Heart left ventricle (tissue), 16 donors: ENCODE results near the gene CDC25C. TPM values are rescaled to one million over a fixed set of nuclear protein-coding genes. Genes with fewer than 3 reads are reported as not detected.

Source experiments
- ATAC-seq, 4 donors: fragments of 200-7000 bp; cut with Tn5 transposase; one replicate each; pipeline ENCODE4 v1.9.1; 2020 to 2022; ENCODE audit warnings: moderate library complexity in 4 of 4, mild to moderate bottlenecking in 3 of 4, moderate number of reproducible peaks in 1 of 4
- DNase-seq, 5 donors: peaks; one replicate each; pipeline ENCODE4 v3.0.0-alpha.2; 2020
- H3K27ac ChIP-seq, 12 donors: fragments of 200-600 bp; sonication (generic) in 4 of 12; one replicate each; pipeline versions ENCODE4 v1.5.0 to v1.8.0; 2016 to 2022; ENCODE audit warnings: mild to moderate bottlenecking in 2 of 12
- H3K27me3 ChIP-seq, 9 donors: fragments of 200-600 bp; sonication (generic) in 2 of 9; one replicate each; pipeline versions ENCODE4 v1.5.1 to v1.8.0; 2016 to 2022; ENCODE audit warnings: mild to moderate bottlenecking in 3 of 9
- H3K36me3 ChIP-seq, 9 donors: fragments of 200-600 bp; sonication (generic) in 2 of 9; one replicate each; pipeline versions ENCODE4 v1.5.0 to v1.8.0; 2018 to 2022; ENCODE audit warnings: mild to moderate bottlenecking in 2 of 9
- H3K4me1 ChIP-seq, 12 donors: fragments of 200-600 bp; sonication (generic) in 4 of 12; one replicate each; pipeline versions ENCODE4 v1.5.0 to v1.8.0; 2016 to 2022; ENCODE audit warnings: mild to moderate bottlenecking in 3 of 12
- H3K4me3 ChIP-seq, 12 donors: fragments of 200-600 bp; sonication (generic) in 4 of 12; one replicate each; pipeline versions ENCODE4 v1.5.0 to v1.8.0; 2017 to 2022; ENCODE audit warnings: mild to moderate bottlenecking in 9 of 12, moderate library complexity in 4 of 12
- H3K9me3 ChIP-seq, 12 donors: fragments of 200-600 bp; sonication (generic) in 4 of 12; one replicate each; pipeline versions ENCODE4 v1.5.0 to v1.8.0; 2016 to 2022; ENCODE audit warnings: mild to moderate bottlenecking in 1 of 12
- POLR2A ChIP-seq, 2 donors: fragments of 450-650 bp; IDR thresholded peaks; one replicate each; pipeline ENCODE4 v1.6.1; 2017; ENCODE audit warnings: antibody characterized with exemption in 2 of 2, mild to moderate bottlenecking in 2 of 2, moderate library complexity in 2 of 2
- WGBS, 4 donors: extraction: QIAGEN DNeasy Blood & Tissue Kit in 2 of 4; methylation state at CpG; one replicate each; pipeline versions ENCODE4 v1.1.5 to v1.1.7; 2013 to 2018; 5-methylcytosine and 5-hydroxymethylcytosine counted together
- intact Hi-C, 10 donors: fragments of 100-400 bp; cut with DNase I; formaldehyde crosslinking; loops; one replicate each; pipeline versions ENCODE4 v1.11.1 to v1.14.2; 2022
- long read RNA-seq, 3 donors: library from polyadenylated mRNA; unstranded; transcript quantifications; one replicate each; pipeline ENCODE4 v2.0.0, GENCODE V29; 2020 to 2021
- polyA plus RNA-seq, 2 donors: library from polyadenylated mRNA; stranded (reverse); fragments of 200-250 nt; gene quantifications; one replicate each; pipeline ENCODE4 v1.2.3, GENCODE V29; 2013
- total RNA-seq, 9 donors: library from RNA; depleted of rRNA in 2 of 9; stranded (reverse); fragments of >200 nt in 2 of 9; fragmentation: NEBNext Ultra II Directional in 3 of 9; extraction: Animal tissue kit (Norgen Biotek cat#: 25700) in 3 of 9; gene quantifications; one replicate each; pipeline versions ENCODE4 v1.1.0 to v1.2.4, GENCODE V29; 2016 to 2023
- TF ChIP-seq, protein P1 (sequence below), 12 donors: fragments of 200-600 bp; sonication (generic) in 4 of 12; IDR thresholded peaks; one replicate each; pipeline versions ENCODE4 v1.5.0 to v1.8.0; 2018 to 2022; ENCODE audit warnings: antibody characterized with exemption in 12 of 12, mild to moderate bottlenecking in 5 of 12
- donor health status: ischemic (EF 13 %, LVEDD 7.1; RV severe dilation, severe dysfunction).
- donor health status: healthy with polysubstance abuse.
- donor health status: DM: no; HTN: yes; CAD: no.
- donor health status: DM: no; HTN: no; CAD: no.
- donor health status: ischemic (EF 25% LVEDD 6.9; RV normal size, moderate dysfunction).
- donor health status: ischemic (EF 25% LVEDD 5.7; RV mildly dilated, moderate dysfunction).
- donor health status: healthy.
- donor health status: DM: yes; HTN: yes; CAD: no.
- donor health status: ischemic (EF 35%, LVEDD 5.7; RV mildly dilated, moderate dysfunction).
- donor health status: nonischemic (EF 11% LVEDD 7.7; RV severe dilation, severe dysfunction).
- donor health status: DM: yes; HTN: yes; CAD: no.
- donor health status: PGD.
- donor health status: ischemic (EF 29% LVEDD 5.4; RV normal size, mild dysfunction).
- donor health status: nonischemic (EF 23%, LVEDD 6.1; RV moderate dilation, normal function).

Gene CDC25C
- 1 to 10 TPM in 1 of 9 donors, under 1 TPM in 3, not detected in 5; 0.19 to 2.5 (median 0.58) TPM for total RNA-seq
- polyA plus RNA-seq: under 1 TPM in 1 of 2 donors, not detected in 1; 0.08 TPM
- long read RNA-seq, donor 1: 0 reads
- long read RNA-seq, donor 2, partial matches to known transcripts: 0 of 1 reads
- long read RNA-seq, donor 2, other reads (novel, unspliced or antisense): 0 of 1 reads
- long read RNA-seq, donor 3: 0 reads

DNA sequence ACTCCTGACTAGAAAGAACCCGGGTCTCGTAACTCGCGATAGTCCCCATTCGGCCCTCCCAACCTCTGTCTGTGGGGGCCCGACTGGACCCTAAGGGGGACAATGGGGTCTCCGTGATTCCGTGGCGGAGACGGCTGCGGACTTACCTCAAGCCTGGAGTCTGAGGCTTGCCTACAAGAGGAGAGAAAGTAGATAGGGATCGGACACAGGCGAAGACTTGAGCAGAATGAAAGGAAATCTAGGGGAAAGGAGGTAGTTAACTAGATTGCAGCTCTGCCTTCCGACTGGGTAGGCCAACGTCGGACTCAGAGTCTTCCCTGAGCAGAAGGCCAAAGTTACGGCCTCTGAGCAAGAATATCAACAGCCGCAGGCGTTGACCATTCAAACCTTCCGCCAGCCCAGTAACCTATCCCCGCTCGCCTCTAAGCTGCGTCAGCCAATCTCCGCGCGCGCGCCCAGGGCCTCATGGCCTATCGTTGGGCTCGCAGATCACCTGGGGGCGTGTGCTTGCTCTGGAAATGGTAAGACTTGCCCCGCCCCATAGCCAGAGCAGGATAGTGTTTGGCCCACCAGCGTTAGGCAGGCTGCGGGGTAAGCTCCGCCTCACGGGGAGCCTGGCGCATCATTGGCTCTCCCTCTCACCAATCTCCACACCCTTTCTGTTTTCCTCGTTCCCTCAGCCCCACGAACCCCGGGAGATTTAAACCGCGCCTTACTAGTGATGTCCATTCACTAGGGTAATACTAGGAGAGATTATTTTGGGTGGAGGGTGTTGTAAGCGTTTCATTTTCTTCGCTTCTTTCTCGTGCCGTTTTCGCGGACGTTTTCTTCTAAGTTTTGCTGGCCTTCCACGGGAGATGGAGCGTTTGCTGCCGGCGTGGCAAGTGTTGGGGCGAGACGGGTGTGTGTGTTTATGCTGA is at the start of gene CDC25C:
Gene CDC25C (minus strand): TSS at position 356 of the 920 bp plus-strand sequence. CDS start 624 bp downstream, outside the sequence.
- Histone ChIP-seq H3K9me3 (no peaks in the 10 kb centered on the region), H3K27ac (peak within 1 kb of the TSS in 1 of 12 donors; percentile 26), H3K27me3 (no peaks in the 10 kb centered on the region), H3K4me3 (peak within 1 kb of the TSS; percentile 2 to 63 (median 48)), H3K36me3 (no peaks in the 10 kb centered on the region), H3K4me1 (peaks cover 0 to 16% (median 10%) of the 10 kb centered on the region in 12 donors)
- WGBS, 4 donors: 0 to 1% (median 1%) methylated on average over 40 to 55 of the region's 55 CpGs
- DNase-seq (peak; percentile 97 to 99 (median 98)), ATAC-seq (peak; percentile 100)
- TF ChIP-seq, protein P1, sequence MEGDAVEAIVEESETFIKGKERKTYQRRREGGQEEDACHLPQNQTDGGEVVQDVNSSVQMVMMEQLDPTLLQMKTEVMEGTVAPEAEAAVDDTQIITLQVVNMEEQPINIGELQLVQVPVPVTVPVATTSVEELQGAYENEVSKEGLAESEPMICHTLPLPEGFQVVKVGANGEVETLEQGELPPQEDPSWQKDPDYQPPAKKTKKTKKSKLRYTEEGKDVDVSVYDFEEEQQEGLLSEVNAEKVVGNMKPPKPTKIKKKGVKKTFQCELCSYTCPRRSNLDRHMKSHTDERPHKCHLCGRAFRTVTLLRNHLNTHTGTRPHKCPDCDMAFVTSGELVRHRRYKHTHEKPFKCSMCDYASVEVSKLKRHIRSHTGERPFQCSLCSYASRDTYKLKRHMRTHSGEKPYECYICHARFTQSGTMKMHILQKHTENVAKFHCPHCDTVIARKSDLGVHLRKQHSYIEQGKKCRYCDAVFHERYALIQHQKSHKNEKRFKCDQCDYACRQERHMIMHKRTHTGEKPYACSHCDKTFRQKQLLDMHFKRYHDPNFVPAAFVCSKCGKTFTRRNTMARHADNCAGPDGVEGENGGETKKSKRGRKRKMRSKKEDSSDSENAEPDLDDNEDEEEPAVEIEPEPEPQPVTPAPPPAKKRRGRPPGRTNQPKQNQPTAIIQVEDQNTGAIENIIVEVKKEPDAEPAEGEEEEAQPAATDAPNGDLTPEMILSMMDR (IDR thresholded peaks at IDR 0.05): peak in 1 of 12 donors; percentile 6
- peak in 1 of 2 donors; percentile 17 for TF ChIP-seq POLR2A (IDR thresholded peaks at IDR 0.05)
- intact Hi-C loops: loop anchor here in 2 of 10 donors (5.0 to 10.0 kb wide), 2 partner anchors 119 to 213 kb away; partner anchors contain the start of genes CDC23 (in 1 of the 2) and ETF1 (in 1 of the 2)

- TF ChIP-seq, protein P1 (IDR thresholded peaks at IDR 0.05): no peak
- TF ChIP-seq POLR2A (IDR thresholded peaks at IDR 0.05): no peak
- H3K36me3 ChIP-seq: peaks cover 0 to 53% (median 52%) of the 10 kb centered on the region in 9 donors
- peaks cover 6 to 52% (median 41%) of the 10 kb centered on the region in 12 donors for H3K4me1 ChIP-seq
- H3K27ac ChIP-seq: no peak overlapping the region
- DNase-seq: no peak
- ATAC-seq: no peak
- no peaks in the 10 kb centered on the region for H3K9me3 ChIP-seq
- intact Hi-C loops: no loop called here
- no peak overlapping the region for H3K4me3 ChIP-seq
- no peaks in the 10 kb centered on the region for H3K27me3 ChIP-seq
- WGBS, 4 donors: 53 to 81% (median 64%) methylated on average over 5 of the region's 5 CpGs
Observed at GRCh38 chr5:138372653-138373052, 41.0 kb upstream of the CDC25C start.

DNA sequence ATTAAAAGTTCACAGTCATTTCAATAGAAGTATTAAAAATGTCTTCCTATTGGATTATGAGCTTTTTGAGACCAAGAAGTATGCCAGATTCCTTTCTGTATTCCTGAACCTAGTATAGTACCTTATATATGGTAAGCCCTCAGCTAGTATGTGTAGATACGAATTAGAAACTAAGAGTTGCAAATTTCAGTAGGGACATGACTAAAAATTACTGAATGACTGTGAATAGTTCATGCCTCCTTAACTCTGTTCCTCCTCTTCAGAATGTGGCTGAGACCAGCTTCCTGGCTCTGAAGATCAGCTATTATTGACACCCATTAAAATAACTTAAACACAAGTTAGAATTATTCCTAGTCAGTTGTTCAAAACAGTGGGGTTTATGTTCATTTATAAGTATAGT is 40.6 kb upstream of the CDC25C start:
- H3K27me3 ChIP-seq: no peaks in the 10 kb centered on the region
- 59 to 83% (median 70%) methylated on average over 1 of the region's 1 CpG for whole genome bisulfite sequencing, 4 donors
- H3K4me1 ChIP-seq: peaks cover 6 to 56% (median 43%) of the 10 kb centered on the region in 12 donors
- no peak overlapping the region for H3K4me3 ChIP-seq
- no peak for TF ChIP-seq POLR2A (IDR thresholded peaks at IDR 0.05)
- TF ChIP-seq, protein P1 (IDR thresholded peaks at IDR 0.05): no peak
- DNase-seq (no peak), ATAC-seq (no peak)
- H3K36me3 ChIP-seq: peaks cover 0 to 49% (median 48%) of the 10 kb centered on the region in 9 donors
- intact Hi-C loops: no loop called here
- no peaks in the 10 kb centered on the region for H3K9me3 ChIP-seq
- no peak overlapping the region for H3K27ac ChIP-seq

- intact Hi-C loops: no loop called here
- Histone ChIP-seq H3K4me1 (peaks cover 6 to 64% (median 51%) of the 10 kb centered on the region in 12 donors), H3K4me3 (no peak overlapping the region), H3K9me3 (no peaks in the 10 kb centered on the region), H3K27ac (peak overlapping the region in 1 of 12 donors; percentile 90), H3K27me3 (no peaks in the 10 kb centered on the region), H3K36me3 (peaks cover 0 to 41% (median 40%) of the 10 kb centered on the region in 9 donors)
- DNase-seq (no peak), ATAC-seq (no peak)
- no peak for TF ChIP-seq POLR2A (IDR thresholded peaks at IDR 0.05)
- TF ChIP-seq, protein P1 (IDR thresholded peaks at IDR 0.05): no peak
- WGBS, 4 donors: 89 to 96% (median 92%) methylated on average over 2 of the region's 2 CpGs
Observed at GRCh38 chr5:138371454-138371853, 39.9 kb upstream of the CDC25C start.
